ENCODE measurements around the gene CCNF. TPM values are rescaled to one million over a fixed set of nuclear protein-coding genes. Genes with fewer than 3 reads are reported as not detected.

Gene CCNF
- total and polyA plus RNA-seq, 9 of the 15 experiments (the other 6 are each of a cell fraction or from before 2014, with no cell fraction given) = 4.1 to 70.1 (median 29.5) TPM

GRCh38 chr16:2459647-2460390 lies 30.6 kb downstream of the CCNF start, which contains the start of gene TEDC2 (continued):
- TF ChIP-seq NKRF (IDR thresholded peaks at IDR 0.05; ENCODE audit: borderline replicate concordance) = peak; percentile 64; the same call in 1 of the 2 replicates
- TF ChIP-seq RBM39 (optimal IDR thresholded peaks at IDR 0.05; ENCODE audit: low read depth, low read length) = peak; percentile 53
- TF ChIP-seq PHF8 (IDR thresholded peaks at IDR 0.05; ENCODE audit: borderline replicate concordance, low read length) = peak; percentile 76; the same call in 1 of the 2 replicates
- TF ChIP-seq CREM (IDR thresholded peaks at IDR 0.05; ENCODE audit: low read depth) = peak; percentile 51
- peak; percentile 71 for TF ChIP-seq ARID4B (CRISPR knock-in tag; IDR thresholded peaks at IDR 0.05)
- no peak for TF ChIP-seq CBFA2T2 (conservative IDR thresholded peaks at IDR 0.05)
- no peak for TF ChIP-seq BRCA1 (IDR thresholded peaks at IDR 0.05)
- TF ChIP-seq BRCA1 (CRISPR knock-in tag; IDR thresholded peaks at IDR 0.05) = 0 out of 2 replicates have a peak, but pooled peaks have one; percentile 27
- TF ChIP-seq MAX (CRISPR knock-in tag; IDR thresholded peaks at IDR 0.05) = peak; percentile 8; the same call in 1 of the 2 replicates
- TF ChIP-seq POLR2A (conservative IDR thresholded peaks at IDR 0.05) = peak; percentile 67
- peak; percentile 60 for TF ChIP-seq ATF7 (IDR thresholded peaks at IDR 0.05)
- TF ChIP-seq CCNT2 (IDR thresholded peaks at IDR 0.05; ENCODE audit: borderline replicate concordance, extremely low read depth, insufficient read length, low read depth, low read length) = peak; percentile 67
- 0 out of 2 replicates have a peak, but pooled peaks have one; percentile 18 for TF ChIP-seq ELF4 (CRISPR knock-in tag; IDR thresholded peaks at IDR 0.05)
- TF ChIP-seq, protein P1, sequence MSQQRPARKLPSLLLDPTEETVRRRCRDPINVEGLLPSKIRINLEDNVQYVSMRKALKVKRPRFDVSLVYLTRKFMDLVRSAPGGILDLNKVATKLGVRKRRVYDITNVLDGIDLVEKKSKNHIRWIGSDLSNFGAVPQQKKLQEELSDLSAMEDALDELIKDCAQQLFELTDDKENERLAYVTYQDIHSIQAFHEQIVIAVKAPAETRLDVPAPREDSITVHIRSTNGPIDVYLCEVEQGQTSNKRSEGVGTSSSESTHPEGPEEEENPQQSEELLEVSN (IDR thresholded peaks at IDR 0.05; ENCODE audit: borderline replicate concordance in 1 of 2, extremely low read depth in 1 of 2, insufficient read depth in 1 of 2, insufficient read length in 1 of 2, low read depth in 1 of 2, low read length in 1 of 2, poor library complexity in 1 of 2, severe bottlenecking in 1 of 2) = peak; percentile 96 to 100
- TF ChIP-seq BCL6 (CRISPR knock-in tag; IDR thresholded peaks at IDR 0.05) = no peak
- TF ChIP-seq, protein P2, sequence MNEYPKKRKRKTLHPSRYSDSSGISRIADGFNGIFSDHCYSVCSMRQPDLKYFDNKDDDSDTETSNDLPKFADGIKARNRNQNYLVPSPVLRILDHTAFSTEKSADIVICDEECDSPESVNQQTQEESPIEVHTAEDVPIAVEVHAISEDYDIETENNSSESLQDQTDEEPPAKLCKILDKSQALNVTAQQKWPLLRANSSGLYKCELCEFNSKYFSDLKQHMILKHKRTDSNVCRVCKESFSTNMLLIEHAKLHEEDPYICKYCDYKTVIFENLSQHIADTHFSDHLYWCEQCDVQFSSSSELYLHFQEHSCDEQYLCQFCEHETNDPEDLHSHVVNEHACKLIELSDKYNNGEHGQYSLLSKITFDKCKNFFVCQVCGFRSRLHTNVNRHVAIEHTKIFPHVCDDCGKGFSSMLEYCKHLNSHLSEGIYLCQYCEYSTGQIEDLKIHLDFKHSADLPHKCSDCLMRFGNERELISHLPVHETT (CRISPR knock-in tag; conservative IDR thresholded peaks at IDR 0.05 in 1 of 2, IDR thresholded peaks at IDR 0.05 in 1 of 2) = peak in 1 of 2 experiments; percentile 85; a peak in 2 of 4 replicates
- TF ChIP-seq POLR2AphosphoS2 (IDR thresholded peaks at IDR 0.05; ENCODE audit: low read length) = 0 out of 2 replicates have a peak, but pooled peaks have one; percentile 71

All from K562 (cell line).